HepG2 (cell line): ENCODE data around the gene OMG. TPM values are rescaled to one million over a fixed set of nuclear protein-coding genes. Genes with fewer than 3 reads are reported as not detected.

Source experiments
- ATAC-seq: fragments of 200-7000 bp; cut with Tn5 transposase; 3 replicates; pipeline ENCODE4 v1.9.1; 2020; ENCODE audit warnings: mild to moderate bottlenecking, moderate library complexity
- BruUV-seq: library from RNA; stranded (reverse); fragments of 400-500 nt; replicated peaks from 2 replicates; lab custom pipeline; 2021; lab: Mats Ljungman, UMichigan
- CTCF ChIA-PET: fragments of 300-600 bp; formaldehyde crosslinking; extraction: SDS; loops from one replicate; lab custom pipeline; 2021; ENCODE audit warnings: low total read pairs, inconsistent platforms, low intra/inter-chr PET ratio; lab: Yijun Ruan, JAX
- POLR2A ChIA-PET: fragments of 350-600 bp; sonication (Branson Sonifier 250); formaldehyde crosslinking; loops from one replicate; lab custom pipeline; 2020; ENCODE audit warnings: antibody characterized with exemption, inconsistent platforms; lab: Yijun Ruan, JAX
- DNase-seq: peaks from one replicate; pipeline ENCODE4 v3.0.0-alpha.2; 2015; ENCODE audit warnings: low spot score
- FAIRE-seq: peaks from 3 replicates; lab custom pipeline; 2011; peaks lifted over from hg19 to GRCh38; lab: Jason Lieb, UNC
- H2AFZ ChIP-seq: one replicate; pipeline ENCODE4 v1.6.1; 2011; ENCODE audit warnings: low read length, inconsistent platforms
- H3K27ac ChIP-seq: fragments of 300-600 bp; 3 replicates; pipeline ENCODE4 v1.8.0; 2011; ENCODE audit warnings: mixed run types, mild to moderate bottlenecking, mixed read lengths, low read length, inconsistent platforms; ENCODE audit not compliant: insufficient read depth; ENCODE audit errors: extremely low read length
- H3K27me3 ChIP-seq, 2 experiments: fragments of 200-600 bp in 1 of 2; 2 replicates in 1 of 2; 3 replicates in 1 of 2; pipeline versions ENCODE4 v1.6.0 to v1.8.0; 2011; ENCODE audit warnings: low read length in 2 of 2, mild to moderate bottlenecking in 2 of 2, moderate library complexity in 2 of 2, inconsistent platforms in 1 of 2; ENCODE audit not compliant: insufficient read depth in 2 of 2, control insufficient read depth in 1 of 2
- H3K36me3 ChIP-seq, 2 experiments: fragments of 200-600 bp in 1 of 2; replicated peaks in 1 of 2; 2 replicates in 1 of 2; 3 replicates in 1 of 2; pipeline versions ENCODE4 v1.5.1 to v1.8.0; 2011; ENCODE audit warnings: low read length in 2 of 2, inconsistent platforms in 1 of 2; ENCODE audit not compliant: insufficient read depth in 2 of 2, control insufficient read depth in 1 of 2
- H3K4me1 ChIP-seq: 2 replicates; pipeline ENCODE4 v1.5.1; 2012; ENCODE audit warnings: low read length, inconsistent platforms; ENCODE audit not compliant: insufficient read depth
- H3K4me2 ChIP-seq: 2 replicates; pipeline ENCODE4 v1.6.0; 2011; ENCODE audit warnings: low read depth, low read length, inconsistent platforms
- H3K4me3 ChIP-seq, 3 experiments: fragments of 200-600 bp in 1 of 3; sonication (generic), shearing (Covaris generic) in 1 of 3; replicated peaks in 1 of 3; 2 replicates each; pipeline ENCODE4 v1.5.1; 2011 to 2016; ENCODE audit warnings: low read length in 3 of 3, inconsistent platforms in 2 of 3, low read depth in 2 of 3, mild to moderate bottlenecking in 2 of 3, control low read depth in 1 of 3, mixed read lengths in 1 of 3; ENCODE audit not compliant: insufficient read depth in 1 of 3
- H3K79me2 ChIP-seq: one replicate; pipeline ENCODE4 v1.6.1; 2011; ENCODE audit warnings: low read length, inconsistent platforms; ENCODE audit not compliant: insufficient read depth
- H3K9ac ChIP-seq: 2 replicates; pipeline ENCODE4 v1.6.0; 2011; ENCODE audit warnings: mild to moderate bottlenecking, low read depth, low read length, inconsistent platforms; ENCODE audit not compliant: insufficient read depth
- H3K9me3 ChIP-seq: 2 replicates; pipeline ENCODE4 v1.5.1; 2012; ENCODE audit warnings: mild to moderate bottlenecking, low read length
- H4K20me1 ChIP-seq: 2 replicates; pipeline ENCODE4 v1.6.0; 2011; ENCODE audit warnings: inconsistent platforms, mild to moderate bottlenecking, low read length, moderate library complexity; ENCODE audit not compliant: insufficient read depth
- ARNTL ChIP-seq: sonication (generic); formaldehyde crosslinking; IDR thresholded peaks from 2 replicates; pipeline ENCODE4 v1.4.0; 2020; ENCODE audit warnings: mild to moderate bottlenecking, missing genetic modification reagents
- CAMTA2 ChIP-seq: sonication (generic); formaldehyde crosslinking; IDR thresholded peaks from 2 replicates; pipeline ENCODE4 v1.4.0; 2020; ENCODE audit warnings: mild to moderate bottlenecking, missing genetic modification reagents, borderline replicate concordance
- HNRNPUL1 ChIP-seq: fragments of 200-400 bp; formaldehyde crosslinking; IDR thresholded peaks from 2 replicates; pipeline ENCODE4 v1.6.1; 2017; ENCODE audit warnings: low read depth, mild to moderate bottlenecking, low read length, moderate library complexity
- MXD3 ChIP-seq: IDR thresholded peaks from 2 replicates; pipeline ENCODE4 v1.6.1; 2016; ENCODE audit warnings: mild to moderate bottlenecking, missing biosample characterization, missing genetic modification reagents
- PHB2 ChIP-seq: fragments of 450-650 bp; IDR thresholded peaks from 2 replicates; pipeline ENCODE4 v1.6.1; 2018; ENCODE audit not compliant: partially characterized antibody
- RELA ChIP-seq: sonication (generic); formaldehyde crosslinking; IDR thresholded peaks from 2 replicates; pipeline ENCODE4 v1.4.0; 2020; ENCODE audit warnings: missing genetic modification reagents
- SAFB2 ChIP-seq: sonication (generic); formaldehyde crosslinking; IDR thresholded peaks from 2 replicates; pipeline ENCODE4 v1.5.1; 2020; ENCODE audit warnings: missing genetic modification reagents, low read depth, mild to moderate bottlenecking, borderline replicate concordance
- TCF7 ChIP-seq: sonication (generic); IDR thresholded peaks from 2 replicates; pipeline ENCODE4 v1.6.1; 2016; ENCODE audit warnings: antibody characterized with exemption, low read depth
- ZFP1 ChIP-seq: IDR thresholded peaks from 2 replicates; pipeline ENCODE4 v1.6.1; 2016
- ZNF160 ChIP-seq: sonication (generic); formaldehyde crosslinking; IDR thresholded peaks from 2 replicates; pipeline ENCODE4 v1.8.0; 2022; ENCODE audit warnings: mild to moderate bottlenecking, inconsistent platforms, missing genetic modification reagents
- ZNF407 ChIP-seq: sonication (generic); formaldehyde crosslinking; IDR thresholded peaks from one replicate; pipeline ENCODE4 v1.5.1; 2020; ENCODE audit warnings: mild to moderate bottlenecking, missing genetic modification reagents; ENCODE audit errors: not compliant biosample characterization
- ZNF468 ChIP-seq: sonication (generic); formaldehyde crosslinking; IDR thresholded peaks from 2 replicates; pipeline ENCODE4 v1.8.0; 2022; ENCODE audit warnings: mild to moderate bottlenecking, moderate library complexity, missing genetic modification reagents
- ZNF496 ChIP-seq: sonication (generic); formaldehyde crosslinking; IDR thresholded peaks from 2 replicates; pipeline ENCODE4 v1.8.1; 2023; ENCODE audit warnings: mild to moderate bottlenecking, moderate library complexity, missing genetic modification reagents; ENCODE audit not compliant: insufficient replicate concordance
- ZNF792 ChIP-seq: IDR thresholded peaks from 2 replicates; pipeline ENCODE4 v1.6.1; 2016
- ZSCAN31 ChIP-seq: sonication (generic); formaldehyde crosslinking; IDR thresholded peaks from 2 replicates; pipeline ENCODE4 v1.5.0; 2020; ENCODE audit warnings: low read depth, mild to moderate bottlenecking, missing genetic modification reagents
- WGBS: methylation state at CpG from one replicate; pipeline ENCODE4 v1.1.6; 2017; ENCODE audit warnings: low lambda C conversion rate; 5-methylcytosine and 5-hydroxymethylcytosine counted together
- in situ Hi-C: cut with HindIII; loops from 2 replicates; pipeline ENCODE4 v1.10.0; 2017; ENCODE audit warnings: low pct_unique_long_range_greater_than_20kb; ENCODE audit not compliant: extremely low pct_ligation_motif_present
- intact Hi-C: fragments of 100-400 bp; cut with micrococcal nuclease; formaldehyde crosslinking; loops from one replicate; pipeline ENCODE4 v1.10.0; 2022; ENCODE audit not compliant: unreplicated experiment
- polyA plus RNA-seq, 8 experiments: library from polyadenylated mRNA; depleted of rRNA in 3 of 8; stranded (reverse) in 7 of 8; unstranded in 1 of 8; fragments of >200 nt; fragmentation: Illumina TruSeq in 4 of 8; extraction: Trizol in 4 of 8; gene quantifications; 2 replicates each; pipeline versions ENCODE4 v1.2.1 to v1.2.3, GENCODE V29; 2011 to 2016; ENCODE audit warnings: low read depth in 4 of 8, missing spikeins in 1 of 8, mixed read lengths in 1 of 8; ENCODE audit not compliant: insufficient read depth in 1 of 8
- total RNA-seq, 5 experiments: library from RNA; depleted of rRNA; stranded (reverse); fragments of >200 nt; fragmentation: Illumina TruSeq; extraction: Trizol; gene quantifications; 2 replicates each; pipeline ENCODE4 v1.2.3, GENCODE V29; 2016; ENCODE audit warnings: low read depth in 1 of 5

Gene OMG
- total and polyA plus RNA-seq, 2 of the 13 experiments (the other 11 are each of a cell fraction or from before 2014, with no cell fraction given), result not detected

- DNase-seq, result no peak
- TF ChIP-seq ARNTL (CRISPR knock-in tag) (no peak), MXD3 (no peak), ZNF496 (CRISPR knock-in tag) (no peak), RELA (no peak), SAFB2 (CRISPR knock-in tag) (no peak), ZNF407 (CRISPR knock-in tag) (no peak), ZSCAN31 (no peak), ZFP1 (CRISPR knock-in tag) (no peak), PHB2 (no peak), ZNF468 (CRISPR knock-in tag) (no peak), HNRNPUL1 (no peak), ZNF792 (CRISPR knock-in tag) (no peak), ZNF160 (CRISPR knock-in tag) (no peak), TCF7 (no peak), CAMTA2 (CRISPR knock-in tag) (no peak)
- WGBS, result 96% methylated on average over 2 of the region's 2 CpGs
- no peak for FAIRE-seq
- CTCF ChIA-PET, result no interaction called here
- no peak for ATAC-seq
- Histone ChIP-seq H3K9ac (no peak overlapping the region), H3K4me1 (no peaks in the 10 kb centered on the region), H2AFZ (no peak overlapping the region), H3K4me2 (no peak overlapping the region), H4K20me1 (no peaks in the 10 kb centered on the region), H3K27me3 (no peaks in the 10 kb centered on the region), H3K27ac (no peak overlapping the region), H3K4me3 (no peak overlapping the region), H3K36me3 (no peaks in the 10 kb centered on the region; a peak in 2 of 5 replicates), H3K79me2 (no peaks in the 10 kb centered on the region), H3K9me3 (no peaks in the 10 kb centered on the region)
- intact Hi-C loops (no loop called here), in situ Hi-C loops (no loop called here)
- no TSS peak for BruUV-seq
- POLR2A ChIA-PET, result no interaction called here
Measured at GRCh38 chr17:31293581-31293980, 3.5 kb downstream of the OMG start.
